ENCODE data around the gene MAPT.

- TF ChIP-seq, protein P1, sequence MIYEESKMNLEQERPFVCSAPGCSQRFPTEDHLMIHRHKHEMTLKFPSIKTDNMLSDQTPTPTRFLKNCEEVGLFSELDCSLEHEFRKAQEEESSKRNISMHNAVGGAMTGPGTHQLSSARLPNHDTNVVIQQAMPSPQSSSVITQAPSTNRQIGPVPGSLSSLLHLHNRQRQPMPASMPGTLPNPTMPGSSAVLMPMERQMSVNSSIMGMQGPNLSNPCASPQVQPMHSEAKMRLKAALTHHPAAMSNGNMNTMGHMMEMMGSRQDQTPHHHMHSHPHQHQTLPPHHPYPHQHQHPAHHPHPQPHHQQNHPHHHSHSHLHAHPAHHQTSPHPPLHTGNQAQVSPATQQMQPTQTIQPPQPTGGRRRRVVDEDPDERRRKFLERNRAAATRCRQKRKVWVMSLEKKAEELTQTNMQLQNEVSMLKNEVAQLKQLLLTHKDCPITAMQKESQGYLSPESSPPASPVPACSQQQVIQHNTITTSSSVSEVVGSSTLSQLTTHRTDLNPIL (CRISPR knock-in tag; IDR thresholded peaks at IDR 0.05; ENCODE audit: low read depth), result no peak
- no peak for TF ChIP-seq ZFP30 (CRISPR knock-in tag; IDR thresholded peaks at IDR 0.05)
Observed at GRCh38 chr17:45977976-45978626, 83.7 kb downstream of the MAPT start.

Measured in SK-N-SH treated with all-trans-retinoic acid at 6 μM for 48 hours (cell line).